Memory B cell (primary cell): Measurements from ENCODE around the gene MKX.
"Not testable (repeated sequence)": the region's sequence is repeated elsewhere in the genome, so short reads cannot be mapped to it uniquely, and the experiment has no call there.

ENCODE experiments used
- ATAC-seq: fragments of 150-1000 bp; cut with Tn5 transposase; 2 replicates; pipeline ENCODE4 v1.10.0; 2021; ENCODE audit warnings: low read depth, mild to moderate bottlenecking, moderate library complexity
- DNase-seq, 2 donors: peaks; one replicate each; pipeline ENCODE4 v3.0.0; 2022; ENCODE audit warnings: low spot score in 2 of 2
- H3K27ac Mint-ChIP-seq: one replicate; pipeline ENCODE4 v1.8.0; 2022; ENCODE audit warnings: mild to moderate bottlenecking, moderate library complexity, mixed read lengths
- H3K27me3 Mint-ChIP-seq: one replicate; pipeline ENCODE4 v1.8.0; 2022; ENCODE audit warnings: mixed read lengths
- H3K36me3 Mint-ChIP-seq: one replicate; pipeline ENCODE4 v1.8.0; 2022; ENCODE audit warnings: mild to moderate bottlenecking, mixed read lengths
- H3K4me1 Mint-ChIP-seq: one replicate; pipeline ENCODE4 v1.8.0; 2022; ENCODE audit warnings: mixed read lengths
- H3K4me3 Mint-ChIP-seq: one replicate; pipeline ENCODE4 v1.8.0; 2022; ENCODE audit warnings: mild to moderate bottlenecking, moderate library complexity, mixed read lengths
- H3K9me3 Mint-ChIP-seq: one replicate; pipeline ENCODE4 v1.8.0; 2022; ENCODE audit warnings: mixed read lengths

MKX gene

GRCh38 chr10:27695088-27695487, 50.5 kb downstream of the MKX start:
- no peaks in the 10 kb centered on the region for H3K4me1 Mint-ChIP-seq
- H3K27ac Mint-ChIP-seq, result no peak overlapping the region
- no peaks in the 10 kb centered on the region for H3K9me3 Mint-ChIP-seq
- H3K4me3 Mint-ChIP-seq, result no peak overlapping the region
- ATAC-seq (no peak), DNase-seq (no peak)
- no peaks in the 10 kb centered on the region for H3K36me3 Mint-ChIP-seq
- peaks cover 8% of the 10 kb centered on the region for H3K27me3 Mint-ChIP-seq

DNA sequence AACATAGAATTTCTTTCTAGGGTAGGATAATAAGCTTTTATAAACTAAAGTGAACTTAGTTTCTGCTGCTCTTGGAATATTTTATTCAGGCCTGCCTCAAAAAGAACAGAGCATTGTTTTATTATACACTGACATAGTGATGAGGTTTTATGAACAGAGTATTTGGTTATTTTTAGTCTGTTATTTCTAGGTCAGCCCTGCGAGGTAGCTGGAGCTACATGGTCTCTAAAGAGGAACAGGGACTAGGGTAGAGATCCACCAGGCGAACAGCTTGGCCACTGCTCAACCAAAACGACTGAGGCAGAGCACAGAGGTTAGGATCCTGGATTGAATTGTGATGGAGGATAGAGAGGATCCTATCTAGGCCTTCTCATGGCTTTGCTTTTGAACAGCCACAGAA, 53.0 kb downstream of the MKX start:
- no peak for DNase-seq
- H3K36me3 Mint-ChIP-seq, result no peaks in the 10 kb centered on the region
- H3K27ac Mint-ChIP-seq, result no peak overlapping the region
- peaks cover 5% of the 10 kb centered on the region for H3K27me3 Mint-ChIP-seq
- no peaks in the 10 kb centered on the region for H3K9me3 Mint-ChIP-seq
- H3K4me3 Mint-ChIP-seq, result no peak overlapping the region
- no peak for ATAC-seq
- H3K4me1 Mint-ChIP-seq, result no peaks in the 10 kb centered on the region

DNA sequence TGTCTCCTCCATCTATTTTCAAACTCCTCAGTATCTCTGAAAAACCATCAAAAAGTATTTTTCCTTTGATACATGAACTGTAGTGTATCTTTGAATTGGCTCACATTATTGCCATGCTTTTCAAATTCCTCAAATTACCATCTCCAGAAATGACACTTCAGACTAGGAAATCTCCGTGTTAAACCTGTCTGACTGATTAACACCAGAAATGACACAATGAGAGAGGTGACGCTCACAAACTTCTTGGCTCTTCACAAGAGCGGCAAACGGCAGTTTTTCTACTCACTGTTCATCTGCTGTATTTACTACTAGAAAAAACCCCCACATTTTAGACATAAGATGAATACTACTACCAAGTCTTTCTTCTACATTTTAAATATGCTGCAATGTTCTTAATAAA, 56.6 kb downstream of the MKX start:
- Mint-ChIP-seq H3K36me3 (no peaks in the 10 kb centered on the region), H3K4me3 (no peak overlapping the region), H3K4me1 (no peaks in the 10 kb centered on the region), H3K27me3 (no peaks in the 10 kb centered on the region), H3K27ac (no peak overlapping the region), H3K9me3 (no peaks in the 10 kb centered on the region)
- ATAC-seq (no peak), DNase-seq (no peak)

DNA sequence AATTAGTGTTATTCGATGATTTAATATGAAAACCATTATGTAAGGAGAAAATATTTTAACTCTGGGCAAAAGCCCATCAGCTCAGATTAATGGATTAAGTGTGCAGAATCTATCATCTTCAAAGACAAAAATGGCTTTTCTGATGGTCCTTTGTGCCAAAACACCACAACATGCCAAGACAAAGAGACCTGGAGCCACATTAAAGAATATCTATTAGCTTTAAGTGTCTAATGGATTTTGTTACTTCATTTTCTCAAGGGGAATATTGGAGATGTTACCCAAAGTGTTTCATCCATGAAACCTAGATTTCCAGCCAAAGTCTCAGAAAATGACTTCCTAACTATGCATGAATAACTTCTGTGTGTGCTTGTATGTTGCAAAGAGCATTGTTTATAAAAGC, 57.3 kb downstream of the MKX start:
- H3K9me3 Mint-ChIP-seq, result no peaks in the 10 kb centered on the region
- H3K4me1 Mint-ChIP-seq, result no peaks in the 10 kb centered on the region
- no peak overlapping the region for H3K27ac Mint-ChIP-seq
- no peaks in the 10 kb centered on the region for H3K27me3 Mint-ChIP-seq
- DNase-seq, result no peak
- no peak for ATAC-seq
- H3K36me3 Mint-ChIP-seq, result no peaks in the 10 kb centered on the region
- H3K4me3 Mint-ChIP-seq, result no peak overlapping the region

- H3K27ac Mint-ChIP-seq, result no peak overlapping the region
- no peaks in the 10 kb centered on the region for H3K9me3 Mint-ChIP-seq
- no peak overlapping the region for H3K4me3 Mint-ChIP-seq
- ATAC-seq (no peak), DNase-seq (no peak)
- no peaks in the 10 kb centered on the region for H3K4me1 Mint-ChIP-seq
- no peaks in the 10 kb centered on the region for H3K27me3 Mint-ChIP-seq
- H3K36me3 Mint-ChIP-seq, result no peaks in the 10 kb centered on the region
These were observed 57.9 kb downstream of the MKX start for GRCh38 chr10:27687743-27688142.

DNA sequence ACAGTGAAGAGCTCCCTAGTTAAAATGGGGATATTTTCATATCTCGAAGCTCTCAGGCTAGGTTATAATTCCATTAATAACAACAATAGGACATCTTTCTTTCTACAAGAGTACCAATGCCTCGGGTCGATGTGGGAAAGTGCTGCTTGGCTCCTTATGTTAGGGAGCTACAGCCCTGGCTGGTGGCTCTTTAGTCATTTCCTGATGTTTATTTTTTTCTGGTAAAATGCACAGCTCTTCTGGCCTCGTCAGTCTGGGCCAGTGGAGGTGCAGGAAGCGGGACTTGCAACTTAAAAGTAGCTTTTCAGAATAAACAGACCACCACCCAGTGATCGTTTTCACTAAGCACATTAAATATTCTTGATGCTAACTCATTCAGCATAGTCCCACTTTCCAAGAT, 58.3 kb downstream of the MKX start:
- Mint-ChIP-seq H3K4me1 (no peaks in the 10 kb centered on the region), H3K27ac (no peak overlapping the region), H3K27me3 (no peaks in the 10 kb centered on the region), H3K36me3 (no peaks in the 10 kb centered on the region), H3K9me3 (no peaks in the 10 kb centered on the region), H3K4me3 (no peak overlapping the region)
- ATAC-seq, result no peak
- DNase-seq, result no peak

DNA sequence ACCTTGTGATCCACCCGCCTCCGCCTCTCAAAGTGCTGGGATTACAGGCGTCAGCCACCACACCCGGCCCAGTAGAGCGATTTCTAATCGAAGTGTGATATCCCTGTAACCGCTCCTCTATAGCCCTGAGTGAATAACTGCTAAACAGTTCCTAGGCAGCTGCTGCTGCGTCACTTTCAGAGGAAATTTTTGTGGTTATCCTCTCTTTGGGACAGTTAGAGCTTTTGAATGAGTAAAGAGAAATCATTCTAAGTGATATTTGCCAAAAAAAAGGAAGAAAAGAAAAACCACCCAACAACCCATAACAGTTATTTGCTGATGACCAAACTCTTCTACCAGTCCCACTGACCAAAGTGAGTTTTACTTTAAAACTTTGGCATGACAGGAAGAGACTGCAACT, 59.9 kb downstream of the MKX start:
- no peaks in the 10 kb centered on the region for H3K27me3 Mint-ChIP-seq
- DNase-seq, result no peak
- no peak overlapping the region for H3K4me3 Mint-ChIP-seq
- no peak overlapping the region for H3K27ac Mint-ChIP-seq
- no peaks in the 10 kb centered on the region for H3K9me3 Mint-ChIP-seq
- H3K36me3 Mint-ChIP-seq, result no peaks in the 10 kb centered on the region
- no peaks in the 10 kb centered on the region for H3K4me1 Mint-ChIP-seq
- no peak for ATAC-seq

DNA sequence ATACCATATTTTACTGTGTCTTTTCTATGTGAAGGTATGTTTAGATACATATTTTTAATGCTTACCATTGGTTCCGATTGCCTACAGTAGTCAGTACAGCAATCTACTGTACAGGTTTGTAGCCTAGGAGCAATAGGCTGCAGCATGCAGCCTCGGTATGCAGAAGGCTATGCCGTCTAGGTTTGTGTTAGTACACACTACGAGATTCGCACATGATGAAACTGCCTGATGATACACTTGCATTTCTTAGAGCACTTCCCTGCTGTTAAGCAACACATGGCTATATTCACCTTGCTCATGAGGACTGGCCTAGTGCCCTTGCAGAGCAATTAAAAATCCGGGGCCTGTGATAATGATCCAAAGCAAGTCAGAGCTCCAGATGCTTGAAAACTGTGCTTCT, 62.4 kb downstream of the MKX start:
- no peak overlapping the region for H3K27ac Mint-ChIP-seq
- H3K27me3 Mint-ChIP-seq, result no peaks in the 10 kb centered on the region
- no peaks in the 10 kb centered on the region for H3K9me3 Mint-ChIP-seq
- no peak overlapping the region for H3K4me3 Mint-ChIP-seq
- H3K4me1 Mint-ChIP-seq, result no peaks in the 10 kb centered on the region
- DNase-seq (no peak), ATAC-seq (no peak)
- no peaks in the 10 kb centered on the region for H3K36me3 Mint-ChIP-seq

DNA sequence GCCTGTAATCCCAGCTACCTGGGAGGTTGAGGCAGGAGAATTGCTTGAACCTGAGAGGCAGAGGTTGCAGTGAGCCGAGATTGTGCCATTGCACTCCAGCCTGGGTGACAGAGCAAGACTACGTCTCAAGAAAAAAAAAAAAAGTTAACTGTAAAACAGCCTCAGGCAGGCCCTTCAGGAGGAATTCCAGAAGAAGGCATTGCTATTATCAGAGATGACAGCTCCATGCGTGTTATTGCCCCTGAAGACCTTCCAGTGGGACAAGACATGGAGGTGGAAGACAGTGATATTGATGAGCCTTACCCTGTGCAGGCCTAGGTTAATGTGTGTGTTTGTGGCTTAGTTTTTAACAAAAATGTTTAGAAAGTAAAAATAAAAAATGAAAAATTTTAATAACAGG, 63.8 kb downstream of the MKX start:
- H3K36me3 Mint-ChIP-seq, H3K27me3 Mint-ChIP-seq, ATAC-seq, H3K4me1 Mint-ChIP-seq, H3K27ac Mint-ChIP-seq, H3K9me3 Mint-ChIP-seq, DNase-seq, H3K4me3 Mint-ChIP-seq: not testable (repeated sequence)

DNA sequence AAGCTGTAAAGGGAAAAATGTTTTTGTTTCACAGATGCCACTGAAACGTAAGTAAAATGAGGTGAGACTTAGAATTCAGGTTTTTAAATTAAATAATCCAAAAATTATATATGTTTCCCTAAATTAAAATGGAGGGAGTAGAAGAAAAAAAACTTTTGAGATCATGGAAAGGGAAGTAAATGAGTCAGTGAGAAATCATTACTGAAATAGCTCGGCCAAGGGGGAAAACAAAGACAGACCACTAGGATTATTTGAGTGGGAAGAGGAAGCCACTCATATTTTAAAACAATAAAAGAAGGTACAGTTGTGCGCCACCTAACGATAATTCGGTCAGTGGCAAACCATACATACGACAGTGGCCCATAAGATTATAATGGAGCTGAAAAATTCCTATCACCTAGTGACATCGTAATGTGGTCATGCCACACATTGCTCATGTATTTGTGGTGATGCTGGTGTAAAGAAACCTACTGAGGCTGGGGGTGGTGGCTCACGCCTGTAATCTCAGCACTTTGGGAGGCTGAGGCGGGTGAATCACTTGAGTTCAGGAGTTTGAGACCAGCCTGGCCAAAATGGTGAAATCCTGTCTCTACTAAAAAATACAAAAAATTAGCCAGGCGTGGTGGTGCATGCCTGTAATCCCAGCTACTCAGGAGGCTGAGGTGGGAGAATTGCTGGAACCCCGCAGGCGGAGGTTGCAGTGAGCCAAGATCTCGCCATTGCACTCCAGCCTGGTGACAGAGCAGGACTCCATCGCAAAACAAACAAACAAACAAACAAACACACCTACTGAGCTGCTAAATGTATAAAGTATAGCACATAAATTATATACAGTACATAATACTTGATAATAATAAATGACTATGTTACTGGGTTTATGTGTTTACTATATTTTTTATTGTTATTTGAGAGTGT, 64.7 kb downstream of the MKX start:
- no peak overlapping the region for H3K27ac Mint-ChIP-seq
- H3K4me1 Mint-ChIP-seq, result no peaks in the 10 kb centered on the region
- H3K36me3 Mint-ChIP-seq, result no peaks in the 10 kb centered on the region
- ATAC-seq (no peak), DNase-seq (no peak)
- H3K27me3 Mint-ChIP-seq, result no peaks in the 10 kb centered on the region
- H3K4me3 Mint-ChIP-seq, result no peak overlapping the region
- no peaks in the 10 kb centered on the region for H3K9me3 Mint-ChIP-seq

- ATAC-seq, result no peak
- Mint-ChIP-seq H3K4me3 (no peak overlapping the region), H3K27me3 (no peaks in the 10 kb centered on the region), H3K36me3 (no peaks in the 10 kb centered on the region), H3K4me1 (no peaks in the 10 kb centered on the region), H3K27ac (no peak overlapping the region), H3K9me3 (no peaks in the 10 kb centered on the region)
- no peak for DNase-seq
These were observed 65.5 kb downstream of the MKX start for GRCh38 chr10:27680006-27680557.

DNA sequence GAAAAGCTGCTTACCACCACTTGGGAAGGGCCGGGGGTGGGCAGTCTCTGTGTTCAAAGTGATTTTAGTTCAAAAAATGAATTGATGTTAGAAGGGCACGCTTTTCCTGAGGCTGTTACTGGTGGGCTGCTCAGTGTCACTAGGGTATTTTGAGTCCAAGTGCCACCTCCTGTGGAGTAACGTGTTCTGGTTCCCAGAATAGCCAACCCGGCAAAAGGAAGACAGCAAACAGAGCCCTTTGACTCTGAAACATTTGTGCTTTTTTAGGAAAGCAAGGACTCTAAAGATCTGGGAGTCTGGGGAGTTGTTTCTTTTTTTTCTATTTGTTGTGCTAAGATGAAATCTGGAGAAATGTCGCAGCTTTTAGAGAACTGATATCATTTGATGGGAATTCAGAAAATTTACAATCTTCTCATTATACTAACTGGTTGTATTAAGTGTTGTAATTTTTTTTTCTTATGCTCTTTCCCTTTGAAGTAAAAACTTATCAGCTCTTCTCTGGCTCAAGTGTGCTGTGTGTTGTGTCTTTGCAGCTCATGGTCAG, 66.2 kb downstream of the MKX start:
- no peaks in the 10 kb centered on the region for H3K27me3 Mint-ChIP-seq
- no peaks in the 10 kb centered on the region for H3K4me1 Mint-ChIP-seq
- H3K36me3 Mint-ChIP-seq, result no peaks in the 10 kb centered on the region
- no peaks in the 10 kb centered on the region for H3K9me3 Mint-ChIP-seq
- H3K27ac Mint-ChIP-seq, result no peak overlapping the region
- no peak overlapping the region for H3K4me3 Mint-ChIP-seq
- ATAC-seq (no peak), DNase-seq (no peak)

DNA sequence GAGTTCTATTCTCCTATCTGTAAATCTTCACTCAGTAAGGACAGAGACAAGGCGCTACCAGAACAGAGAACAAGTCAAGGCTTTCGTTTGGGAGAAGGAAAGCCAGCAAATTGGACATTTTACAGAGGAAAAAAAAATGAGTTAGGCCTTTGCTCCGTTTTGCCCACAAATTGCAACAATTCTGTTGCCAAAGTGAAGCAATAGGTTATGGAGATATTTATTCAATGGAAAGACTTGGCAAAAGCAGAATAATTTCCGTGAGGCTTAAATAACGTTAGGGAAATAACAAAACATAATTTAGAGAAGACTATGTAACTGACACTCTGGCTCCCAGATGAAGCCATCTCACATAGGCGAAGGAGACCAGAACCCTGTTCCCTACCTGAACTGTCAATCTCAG, 67.5 kb downstream of the MKX start:
- Mint-ChIP-seq H3K9me3 (no peaks in the 10 kb centered on the region), H3K4me3 (no peak overlapping the region), H3K27me3 (no peaks in the 10 kb centered on the region), H3K4me1 (no peaks in the 10 kb centered on the region), H3K27ac (no peak overlapping the region), H3K36me3 (no peaks in the 10 kb centered on the region)
- no peak for DNase-seq
- no peak for ATAC-seq

DNA sequence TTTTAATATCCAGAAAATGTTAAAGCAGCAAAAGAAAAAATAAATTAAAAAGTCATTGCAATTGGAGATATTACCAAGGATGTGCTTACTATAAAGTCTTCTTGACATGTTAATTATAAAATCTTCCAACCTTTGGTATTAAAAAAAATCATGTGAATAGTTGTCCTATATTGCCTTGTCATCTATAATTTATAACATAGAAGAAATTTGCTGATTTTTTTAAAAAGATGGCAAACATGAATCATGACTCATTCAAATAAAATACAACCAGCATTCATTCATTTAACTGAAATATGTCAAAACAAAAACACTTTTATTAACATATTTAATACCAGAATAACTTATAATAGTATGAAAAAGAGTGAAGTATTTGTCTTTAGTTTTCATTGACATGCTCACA, 72.6 kb downstream of the MKX start:
- H3K27ac Mint-ChIP-seq, result no peak overlapping the region
- no peaks in the 10 kb centered on the region for H3K27me3 Mint-ChIP-seq
- no peaks in the 10 kb centered on the region for H3K36me3 Mint-ChIP-seq
- no peaks in the 10 kb centered on the region for H3K4me1 Mint-ChIP-seq
- DNase-seq (no peak), ATAC-seq (no peak)
- H3K9me3 Mint-ChIP-seq, result no peaks in the 10 kb centered on the region
- H3K4me3 Mint-ChIP-seq, result no peak overlapping the region

DNA sequence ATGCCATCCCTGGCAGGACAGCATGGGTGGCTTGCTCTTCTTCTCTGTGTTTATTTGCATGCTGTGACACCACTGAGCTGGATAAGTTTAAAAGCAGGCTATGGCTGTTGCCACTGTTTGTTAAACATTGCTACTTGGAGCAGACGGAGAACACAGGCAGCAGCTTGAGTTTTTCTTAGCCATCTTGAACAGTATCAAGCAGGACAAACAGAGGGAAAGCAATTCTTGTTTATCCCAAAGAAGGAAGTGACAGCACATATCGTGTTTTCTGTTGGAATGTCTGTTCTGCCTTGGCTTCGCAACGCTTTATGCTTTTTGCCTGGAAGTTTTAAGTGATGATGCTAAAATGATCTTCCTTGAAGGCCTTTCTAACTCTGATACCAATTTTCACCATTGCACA, 73.8 kb downstream of the MKX start:
- Mint-ChIP-seq H3K36me3 (no peaks in the 10 kb centered on the region), H3K4me3 (no peak overlapping the region), H3K27ac (no peak overlapping the region), H3K9me3 (no peaks in the 10 kb centered on the region), H3K27me3 (no peaks in the 10 kb centered on the region), H3K4me1 (no peaks in the 10 kb centered on the region)
- DNase-seq, result no peak
- no peak for ATAC-seq
